T-helper 1 cell treated with Interleukin-12 subunit alpha and Interleukin-12 subunit beta and Interleukin-4 antibody, amounts not matched to agents 30 μg/mL and 1 μg/mL, for 36 hours (primary cell): ENCODE measurements around the gene MBD6.
"Not testable (repeated sequence)": the region's sequence is repeated elsewhere in the genome, so short reads cannot be mapped to it uniquely, and the experiment has no call there.

Experiments
- H3K27ac Mint-ChIP-seq: one replicate; pipeline ENCODE4 v1.8.0; 2021; ENCODE audit warnings: mild to moderate bottlenecking, mixed read lengths
- H3K27me3 Mint-ChIP-seq: one replicate; pipeline ENCODE4 v1.8.0; 2021; ENCODE audit warnings: low read depth, mixed read lengths
- H3K36me3 Mint-ChIP-seq: one replicate; pipeline ENCODE4 v1.8.0; 2021; ENCODE audit warnings: low read depth, mixed read lengths
- H3K4me1 Mint-ChIP-seq: one replicate; pipeline ENCODE4 v1.8.0; 2021; ENCODE audit warnings: low read depth, mixed read lengths
- H3K4me3 Mint-ChIP-seq: one replicate; pipeline ENCODE4 v1.8.0; 2021; ENCODE audit warnings: mild to moderate bottlenecking, moderate library complexity, mixed read lengths
- H3K9me3 Mint-ChIP-seq: one replicate; pipeline ENCODE4 v1.8.0; 2021; ENCODE audit warnings: mixed read lengths

The MBD6 gene

GRCh38 chr12:57500213-57500612 is 22.4 kb upstream of the MBD6 start:
- Mint-ChIP-seq H3K4me3 (no peak overlapping the region), H3K27ac (no peak overlapping the region), H3K36me3 (peaks cover 53% of the 10 kb centered on the region), H3K9me3 (no peaks in the 10 kb centered on the region), H3K27me3 (no peaks in the 10 kb centered on the region), H3K4me1 (peaks cover 9% of the 10 kb centered on the region)

GRCh38 chr12:57502311-57502969 is 20.2 kb upstream of the MBD6 start:
- not testable (repeated sequence) for H3K27ac Mint-ChIP-seq, H3K4me3 Mint-ChIP-seq, H3K4me1 Mint-ChIP-seq, H3K9me3 Mint-ChIP-seq, H3K27me3 Mint-ChIP-seq
- peaks cover 48% of the 10 kb centered on the region for H3K36me3 Mint-ChIP-seq

DNA sequence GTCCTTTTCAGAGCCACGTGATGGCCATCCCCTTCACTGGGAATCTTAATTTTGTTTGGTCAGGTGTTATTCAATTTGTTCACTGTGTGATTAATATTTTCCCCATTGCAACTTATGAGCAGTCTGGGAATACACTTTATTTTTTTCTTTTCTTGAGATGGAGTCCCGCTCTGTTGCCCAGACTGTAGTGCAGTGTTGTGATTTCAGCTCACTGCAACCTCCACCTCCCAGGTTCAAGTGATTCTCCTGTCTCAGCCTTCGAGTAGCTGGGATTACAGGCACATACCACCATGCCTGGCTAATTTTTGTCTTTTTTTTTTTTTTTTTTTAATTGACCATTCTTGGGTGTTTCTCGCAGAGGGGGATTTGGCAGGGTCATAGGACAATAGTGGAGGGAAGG is 16.1 kb upstream of the MBD6 start:
- peaks cover 31% of the 10 kb centered on the region for H3K36me3 Mint-ChIP-seq
- not testable (repeated sequence) for H3K27ac Mint-ChIP-seq, H3K4me3 Mint-ChIP-seq, H3K27me3 Mint-ChIP-seq, H3K9me3 Mint-ChIP-seq, H3K4me1 Mint-ChIP-seq

DNA sequence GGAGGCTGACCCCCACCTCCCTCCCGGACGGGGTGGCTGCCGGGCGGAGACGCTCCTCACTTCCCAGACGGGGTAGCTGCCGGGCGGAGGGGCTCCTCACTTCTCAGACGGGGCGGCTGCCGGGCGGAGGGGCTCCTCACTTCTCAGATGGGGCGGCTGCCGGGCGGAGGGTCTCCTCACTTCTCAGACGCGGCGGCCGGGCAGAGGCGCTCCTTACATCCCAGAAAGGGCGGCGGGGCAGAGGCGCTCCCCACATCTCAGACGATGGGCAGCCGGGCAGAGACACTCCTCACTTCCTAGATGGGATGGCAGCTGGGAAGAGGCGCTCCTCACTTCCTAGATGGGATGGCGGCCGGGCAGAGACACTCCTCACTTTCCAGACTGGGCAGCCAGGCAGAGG is 14.8 kb upstream of the MBD6 start:
- not testable (repeated sequence) for H3K4me3 Mint-ChIP-seq, H3K27ac Mint-ChIP-seq, H3K27me3 Mint-ChIP-seq, H3K4me1 Mint-ChIP-seq, H3K9me3 Mint-ChIP-seq
- H3K36me3 Mint-ChIP-seq = peaks cover 39% of the 10 kb centered on the region

DNA sequence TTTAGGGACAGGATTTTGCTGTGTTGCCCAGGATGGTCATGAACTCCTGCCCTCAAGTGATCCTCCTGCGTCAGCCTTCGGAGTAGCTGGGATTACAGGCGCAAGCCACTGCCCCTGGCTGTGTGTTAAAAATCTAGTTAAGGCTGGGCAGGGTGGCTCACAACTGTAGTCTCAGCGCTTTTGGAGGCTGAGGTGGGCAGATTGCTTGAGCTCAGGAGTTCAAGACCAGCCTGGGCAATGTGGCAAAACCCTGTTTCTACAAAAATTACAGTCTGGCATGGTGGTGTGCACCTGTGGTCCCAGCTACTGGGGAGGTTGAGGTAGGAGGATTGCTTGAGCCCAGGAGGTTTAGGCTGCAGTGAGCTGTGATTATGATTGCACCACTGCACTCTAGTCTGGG is 11.5 kb upstream of the MBD6 start:
- H3K4me1 Mint-ChIP-seq = peaks cover 4% of the 10 kb centered on the region
- peaks cover 51% of the 10 kb centered on the region for H3K36me3 Mint-ChIP-seq
- no peaks in the 10 kb centered on the region for H3K9me3 Mint-ChIP-seq
- H3K4me3 Mint-ChIP-seq = no peak overlapping the region
- H3K27me3 Mint-ChIP-seq = no peaks in the 10 kb centered on the region
- H3K27ac Mint-ChIP-seq = no peak overlapping the region

DNA sequence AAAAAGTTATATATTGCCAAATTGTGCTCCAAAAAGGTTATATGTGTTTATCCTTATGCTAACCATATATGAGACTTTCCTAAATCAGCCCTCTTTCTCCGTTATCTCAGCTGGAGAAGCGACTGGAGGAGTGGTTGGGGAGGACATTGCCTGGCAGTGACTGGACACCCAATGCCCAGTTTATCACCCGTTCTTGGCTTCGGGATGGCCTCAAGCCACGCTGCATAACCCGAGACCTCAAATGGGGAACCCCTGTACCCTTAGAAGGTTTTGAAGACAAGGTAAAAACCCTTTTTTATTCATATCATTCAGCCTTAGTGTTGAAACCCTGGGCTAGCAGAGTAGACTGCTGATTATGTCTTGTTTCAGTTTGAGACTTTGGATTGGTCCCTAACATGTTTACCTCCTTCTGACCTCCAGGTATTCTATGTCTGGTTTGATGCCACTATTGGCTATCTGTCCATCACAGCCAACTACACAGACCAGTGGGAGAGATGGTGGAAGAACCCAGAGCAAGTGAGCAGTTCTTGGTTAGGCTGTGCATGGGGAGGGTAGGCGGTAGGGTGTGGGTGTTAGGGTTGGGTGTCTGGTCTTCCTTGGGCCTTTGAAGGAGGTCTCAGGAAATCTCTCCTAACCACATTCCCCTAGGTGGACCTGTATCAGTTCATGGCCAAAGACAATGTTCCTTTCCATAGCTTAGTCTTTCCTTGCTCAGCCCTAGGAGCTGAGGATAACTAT is 10.9 kb upstream of the MBD6 start:
- H3K9me3 Mint-ChIP-seq = no peaks in the 10 kb centered on the region
- H3K36me3 Mint-ChIP-seq = peaks cover 54% of the 10 kb centered on the region
- no peak overlapping the region for H3K27ac Mint-ChIP-seq
- H3K4me3 Mint-ChIP-seq = no peak overlapping the region
- H3K27me3 Mint-ChIP-seq = no peaks in the 10 kb centered on the region
- peaks cover 4% of the 10 kb centered on the region for H3K4me1 Mint-ChIP-seq

DNA sequence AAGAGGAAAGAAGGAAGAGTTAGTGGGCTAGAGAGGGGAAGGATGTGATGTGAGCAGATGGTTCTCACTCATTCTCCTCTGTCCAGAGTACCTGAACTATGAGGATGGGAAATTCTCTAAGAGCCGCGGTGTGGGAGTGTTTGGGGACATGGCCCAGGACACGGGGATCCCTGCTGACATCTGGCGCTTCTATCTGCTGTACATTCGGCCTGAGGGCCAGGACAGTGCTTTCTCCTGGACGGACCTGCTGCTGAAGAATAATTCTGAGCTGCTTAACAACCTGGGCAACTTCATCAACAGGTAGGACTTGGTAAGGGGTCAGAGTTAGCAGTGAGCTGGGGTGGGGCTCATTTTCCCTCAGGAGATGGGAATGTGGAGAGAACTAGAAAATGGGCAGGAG is 10.0 kb upstream of the MBD6 start:
- H3K27ac Mint-ChIP-seq = no peak overlapping the region
- H3K36me3 Mint-ChIP-seq = peaks cover 62% of the 10 kb centered on the region
- no peak overlapping the region for H3K4me3 Mint-ChIP-seq
- H3K4me1 Mint-ChIP-seq = peaks cover 6% of the 10 kb centered on the region
- no peaks in the 10 kb centered on the region for H3K9me3 Mint-ChIP-seq
- H3K27me3 Mint-ChIP-seq = no peaks in the 10 kb centered on the region

DNA sequence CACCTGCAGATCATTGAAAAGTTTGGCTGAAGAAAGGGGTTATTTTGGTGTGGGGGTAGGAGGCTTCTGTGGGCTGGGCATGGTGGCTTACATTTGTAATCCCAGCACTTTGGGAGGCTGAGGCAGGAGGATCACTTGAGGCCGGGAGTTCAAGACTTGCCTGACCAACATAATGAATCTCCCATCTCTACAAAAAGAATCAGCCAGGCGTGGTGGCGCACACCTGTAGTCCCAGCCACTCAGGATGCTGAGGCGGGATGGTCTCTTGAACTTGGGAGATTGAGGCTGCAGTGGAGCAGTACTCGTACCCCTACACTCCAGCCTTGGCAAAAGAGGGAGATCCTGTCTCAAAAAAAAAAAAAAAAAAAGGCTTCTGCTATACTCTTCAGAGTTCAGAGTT is 9.4 kb upstream of the MBD6 start:
- H3K9me3 Mint-ChIP-seq = no peaks in the 10 kb centered on the region
- H3K4me1 Mint-ChIP-seq = peaks cover 11% of the 10 kb centered on the region
- no peak overlapping the region for H3K4me3 Mint-ChIP-seq
- H3K36me3 Mint-ChIP-seq = peaks cover 67% of the 10 kb centered on the region
- no peaks in the 10 kb centered on the region for H3K27me3 Mint-ChIP-seq
- H3K27ac Mint-ChIP-seq = no peak overlapping the region

DNA sequence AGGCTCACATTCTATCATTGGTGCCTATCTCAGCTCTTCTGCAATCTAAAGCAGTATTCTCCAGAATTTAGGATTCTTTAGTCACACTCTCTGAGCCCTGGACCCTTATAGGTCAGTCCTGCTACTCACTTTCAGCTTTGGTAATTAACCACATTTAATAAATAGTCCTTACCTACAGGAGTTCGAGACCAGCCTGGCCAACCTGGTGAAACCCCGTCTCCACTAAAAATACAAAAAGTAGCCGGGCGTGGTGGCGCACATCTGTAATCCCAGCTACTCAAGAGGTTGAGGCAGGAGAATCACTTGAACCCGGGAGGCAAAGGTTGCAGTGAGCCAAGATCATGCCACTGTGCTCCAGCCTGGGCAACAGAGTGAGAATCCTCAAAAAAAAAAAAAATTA is 8.9 kb upstream of the MBD6 start:
- H3K9me3 Mint-ChIP-seq, H3K4me3 Mint-ChIP-seq, H3K27ac Mint-ChIP-seq, H3K27me3 Mint-ChIP-seq: not testable (repeated sequence)
- peaks cover 14% of the 10 kb centered on the region for H3K4me1 Mint-ChIP-seq
- peaks cover 66% of the 10 kb centered on the region for H3K36me3 Mint-ChIP-seq

DNA sequence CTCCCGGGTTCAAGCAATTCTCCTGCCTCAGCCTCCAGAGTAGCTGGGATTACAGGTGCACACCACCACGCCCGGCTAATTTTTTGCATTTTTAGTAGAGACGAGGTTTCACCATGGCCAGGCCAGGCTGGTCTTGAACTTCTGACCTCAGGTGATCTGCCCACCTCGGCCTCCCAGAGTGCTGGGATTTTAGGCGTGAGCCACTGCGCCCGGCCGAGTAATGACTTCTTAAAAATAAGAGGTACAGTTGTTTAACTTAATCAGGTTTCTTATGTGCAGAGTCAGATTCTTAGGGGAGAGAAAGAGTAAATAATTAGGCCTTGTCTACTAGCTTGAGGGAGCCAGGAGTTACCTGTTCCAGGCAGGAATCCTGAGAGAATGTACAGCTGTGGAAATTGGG is 8.4 kb upstream of the MBD6 start:
- H3K27me3 Mint-ChIP-seq, H3K27ac Mint-ChIP-seq, H3K9me3 Mint-ChIP-seq, H3K4me3 Mint-ChIP-seq: not testable (repeated sequence)
- peaks cover 68% of the 10 kb centered on the region for H3K36me3 Mint-ChIP-seq
- peaks cover 20% of the 10 kb centered on the region for H3K4me1 Mint-ChIP-seq

DNA sequence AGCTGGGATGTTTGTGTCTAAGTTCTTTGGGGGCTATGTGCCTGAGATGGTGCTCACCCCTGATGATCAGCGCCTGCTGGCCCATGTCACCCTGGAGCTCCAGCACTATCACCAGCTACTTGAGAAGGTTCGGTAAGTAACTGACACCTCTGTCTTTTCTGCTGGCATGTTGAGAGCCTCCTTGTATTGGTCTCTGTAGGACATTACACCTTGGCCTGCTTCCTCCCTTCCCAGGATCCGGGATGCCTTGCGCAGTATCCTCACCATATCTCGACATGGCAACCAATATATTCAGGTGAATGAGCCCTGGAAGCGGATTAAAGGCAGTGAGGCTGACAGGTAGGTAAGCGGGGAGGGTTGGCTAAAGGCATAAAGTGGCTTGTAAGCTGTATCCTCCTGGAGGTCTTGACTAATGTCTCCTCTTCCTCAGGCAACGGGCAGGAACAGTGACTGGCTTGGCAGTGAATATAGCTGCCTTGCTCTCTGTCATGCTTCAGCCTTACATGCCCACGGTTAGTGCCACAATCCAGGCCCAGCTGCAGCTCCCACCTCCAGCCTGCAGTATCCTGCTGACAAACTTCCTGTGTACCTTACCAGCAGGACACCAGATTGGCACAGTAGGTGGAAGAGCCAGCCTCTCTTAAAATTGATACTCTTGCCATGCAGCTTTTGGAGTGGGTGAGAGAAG is 7.8 kb upstream of the MBD6 start:
- H3K27ac Mint-ChIP-seq = no peak overlapping the region
- peaks cover 22% of the 10 kb centered on the region for H3K4me1 Mint-ChIP-seq
- no peaks in the 10 kb centered on the region for H3K27me3 Mint-ChIP-seq
- no peaks in the 10 kb centered on the region for H3K9me3 Mint-ChIP-seq
- H3K36me3 Mint-ChIP-seq = peaks cover 68% of the 10 kb centered on the region
- no peak overlapping the region for H3K4me3 Mint-ChIP-seq

GRCh38 chr12:57515408-57515933 is 7.2 kb upstream of the MBD6 start:
- H3K4me1 Mint-ChIP-seq = peaks cover 22% of the 10 kb centered on the region
- no peak overlapping the region for H3K4me3 Mint-ChIP-seq
- no peaks in the 10 kb centered on the region for H3K9me3 Mint-ChIP-seq
- no peak overlapping the region for H3K27ac Mint-ChIP-seq
- H3K27me3 Mint-ChIP-seq = no peaks in the 10 kb centered on the region
- peaks cover 67% of the 10 kb centered on the region for H3K36me3 Mint-ChIP-seq

DNA sequence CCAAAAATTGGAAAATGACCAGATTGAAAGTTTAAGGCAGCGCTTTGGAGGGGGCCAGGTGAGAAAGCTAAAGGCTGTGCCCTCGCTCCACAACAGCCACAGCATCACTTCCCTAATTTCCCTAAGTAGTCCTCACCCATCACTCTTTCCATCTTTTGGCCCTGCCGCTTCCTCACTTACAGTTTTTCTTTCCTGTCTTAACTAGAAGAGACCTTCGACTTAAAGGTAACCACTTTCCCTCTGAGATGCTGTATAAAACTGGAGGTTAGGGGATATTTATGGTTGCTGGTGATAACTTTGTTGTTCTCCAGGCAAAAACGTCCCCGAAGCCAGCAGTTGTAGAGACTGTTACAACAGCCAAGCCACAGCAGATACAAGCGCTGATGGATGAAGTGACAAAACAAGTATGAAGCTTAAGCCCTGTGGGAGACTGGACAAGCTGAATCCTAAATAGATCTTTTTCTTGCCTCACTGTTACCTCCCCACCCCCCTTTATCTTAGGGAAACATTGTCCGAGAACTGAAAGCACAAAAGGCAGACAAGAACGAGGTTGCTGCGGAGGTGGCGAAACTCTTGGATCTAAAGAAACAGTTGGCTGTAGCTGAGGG is 6.6 kb upstream of the MBD6 start:
- Mint-ChIP-seq H3K27ac (no peak overlapping the region), H3K4me1 (peaks cover 26% of the 10 kb centered on the region), H3K9me3 (no peaks in the 10 kb centered on the region), H3K4me3 (no peak overlapping the region), H3K36me3 (peaks cover 67% of the 10 kb centered on the region), H3K27me3 (no peaks in the 10 kb centered on the region)

- Mint-ChIP-seq H3K36me3 (peaks cover 64% of the 10 kb centered on the region), H3K4me3 (no peak overlapping the region), H3K27me3 (no peaks in the 10 kb centered on the region), H3K9me3 (no peaks in the 10 kb centered on the region), H3K4me1 (peaks cover 31% of the 10 kb centered on the region), H3K27ac (no peak overlapping the region)
These were observed 5.9 kb upstream of the MBD6 start for GRCh38 chr12:57516617-57517153.
